CD8-positive, alpha-beta memory T cell (primary cell): ENCODE measurements around the gene DNAJB2. TPM values are rescaled to one million over a fixed set of nuclear protein-coding genes. Genes with fewer than 3 reads are reported as not detected.

Source experiments
- CTCF ChIA-PET: fragments of 350-600 bp; sonication (Branson Sonifier 250); formaldehyde crosslinking; loops from one replicate; lab custom pipeline; 2021; ENCODE audit warnings: antibody characterized with exemption; lab: Charles Lee
- POLR2A ChIA-PET: fragments of 350-600 bp; sonication (Branson Sonifier 250); formaldehyde crosslinking; loops from one replicate; lab custom pipeline; 2021; ENCODE audit warnings: antibody characterized with exemption; lab: Charles Lee
- DNase-seq, 5 donors: peaks; one replicate each; pipeline versions ENCODE4 v3.0.0 to v3.0.0-alpha.2; 2020 to 2022; ENCODE audit warnings: mixed read lengths in 1 of 5
- H3K27ac ChIP-seq: one replicate; pipeline ENCODE4 v1.7.0; 2013; ENCODE audit warnings: low read depth, mild to moderate bottlenecking, low read length, moderate library complexity
- H3K27me3 ChIP-seq: 2 replicates; pipeline ENCODE4 v1.7.0; 2013; ENCODE audit warnings: low read length, mild to moderate bottlenecking; ENCODE audit not compliant: insufficient read depth, poor library complexity, severe bottlenecking
- H3K36me3 ChIP-seq: 2 replicates; pipeline ENCODE4 v1.7.0; 2013; ENCODE audit warnings: mild to moderate bottlenecking, low read length, moderate library complexity; ENCODE audit not compliant: insufficient read depth
- H3K4me1 ChIP-seq: 2 replicates; pipeline ENCODE4 v1.7.0; 2013; ENCODE audit warnings: mild to moderate bottlenecking, low read length, moderate library complexity; ENCODE audit not compliant: insufficient read depth
- H3K4me3 ChIP-seq: 2 replicates; pipeline ENCODE4 v1.7.0; 2013; ENCODE audit warnings: mild to moderate bottlenecking, low read length
- H3K9me3 ChIP-seq: 2 replicates; pipeline ENCODE4 v1.7.0; 2013; ENCODE audit warnings: mild to moderate bottlenecking, low read length
- H3K27ac Mint-ChIP-seq, 8 donors: one replicate each; pipeline ENCODE4 v1.8.0; 2020 to 2021; ENCODE audit warnings: mixed read lengths in 8 of 8, mild to moderate bottlenecking in 6 of 8, inconsistent platforms in 3 of 8, moderate library complexity in 3 of 8
- H3K27me3 Mint-ChIP-seq, 2 donors: one replicate each; pipeline ENCODE4 v1.8.0; 2020 to 2021; ENCODE audit warnings: mixed read lengths in 2 of 2, mild to moderate bottlenecking in 1 of 2, moderate library complexity in 1 of 2
- H3K36me3 Mint-ChIP-seq, 3 donors: one replicate each; pipeline ENCODE4 v1.8.0; 2020 to 2021; ENCODE audit warnings: mixed read lengths in 3 of 3, inconsistent platforms in 1 of 3, mild to moderate bottlenecking in 1 of 3
- H3K4me1 Mint-ChIP-seq, 3 donors: one replicate each; pipeline ENCODE4 v1.8.0; 2020 to 2021; ENCODE audit warnings: mixed read lengths in 3 of 3, inconsistent platforms in 1 of 3, mild to moderate bottlenecking in 1 of 3
- H3K4me3 Mint-ChIP-seq, 7 donors: one replicate each; pipeline ENCODE4 v1.8.0; 2020 to 2021; ENCODE audit warnings: mixed read lengths in 7 of 7, mild to moderate bottlenecking in 6 of 7, moderate library complexity in 4 of 7, inconsistent platforms in 2 of 7
- H3K9me3 Mint-ChIP-seq, 5 donors: one replicate each; pipeline ENCODE4 v1.8.0; 2020 to 2022; ENCODE audit warnings: mixed read lengths in 5 of 5, mild to moderate bottlenecking in 3 of 5, moderate library complexity in 2 of 5, inconsistent platforms in 1 of 5
- polyA plus RNA-seq: library from polyadenylated mRNA; unstranded; fragments of 300-500 nt; fragmentation: Illumina TruSeq; gene quantifications from one replicate; pipeline ENCODE4 v1.2.3, GENCODE V29; 2021
- total RNA-seq, 2 experiments: library from RNA; stranded (reverse); gene quantifications; one replicate each; pipeline ENCODE4 v1.2.3, GENCODE V29; 2021

DNAJB2 gene
- total and polyA plus RNA-seq, 3 experiments from 2014 or later: 5.9 to 56.4 (median 48.5) TPM

DNA sequence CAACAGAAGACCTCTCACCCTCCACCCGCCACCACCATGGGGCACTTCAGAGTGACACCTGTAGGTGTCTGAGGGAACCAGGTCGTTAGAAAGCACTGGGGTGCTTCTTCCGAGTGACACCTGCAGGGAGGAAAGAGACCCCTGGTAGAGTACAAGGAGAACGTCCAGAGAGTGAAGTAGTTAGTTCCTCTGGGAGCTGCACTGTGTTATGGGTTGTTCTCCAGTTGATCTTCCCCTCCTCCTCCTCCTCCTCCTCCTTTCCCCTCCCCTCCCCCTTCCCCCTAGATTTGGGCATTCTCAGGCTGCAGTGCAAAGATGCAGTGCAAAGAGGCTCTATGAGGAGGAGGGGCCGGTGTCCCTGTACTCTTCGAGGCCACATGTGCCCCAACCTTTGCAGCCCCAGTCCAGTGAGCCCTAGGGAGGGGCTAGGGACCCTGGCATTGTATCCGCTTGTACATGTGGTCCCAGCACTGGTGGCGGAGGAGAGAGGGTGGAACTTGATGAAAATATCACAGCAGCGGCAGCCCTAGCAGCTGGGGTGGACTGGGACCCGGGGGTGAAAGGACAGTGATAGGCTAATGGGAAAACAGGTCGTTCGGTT lies 850 bp downstream of the DNAJB2 start:
- H3K9me3 ChIP-seq: no peaks in the 10 kb centered on the region
- H3K27ac ChIP-seq: peak overlapping the region; percentile 99
- H3K4me3 ChIP-seq: peak overlapping the region; percentile 72
- CTCF ChIA-PET: interaction anchor here (0.9 to 14.9 kb wide), 10 partner anchors 12 to 120 kb away, joined by 3 to 258 read pairs (median 11); partner anchors contain the start of genes GLB1L, NHEJ1, STK16 and TUBA4A
- H3K27me3 ChIP-seq: no peaks in the 10 kb centered on the region
- POLR2A ChIA-PET: interaction anchor here (1.1 to 4.4 kb wide), 13 partner anchors 12 to 108 kb away, joined by 4 to 57 read pairs (median 13); partner anchors contain the start of genes ABCB6, ANKZF1, ATG9A and CNPPD1
- H3K36me3 Mint-ChIP-seq: peaks cover 8 to 53% (median 12%) of the 10 kb centered on the region in 3 donors
- H3K4me3 Mint-ChIP-seq: peak overlapping the region; percentile 89 to 98 (median 92)
- DNase-seq: no peak
- peaks cover 30% of the 10 kb centered on the region for H3K36me3 ChIP-seq
- H3K4me1 ChIP-seq: peaks cover 32% of the 10 kb centered on the region
- no peaks in the 10 kb centered on the region for H3K27me3 Mint-ChIP-seq
- peaks cover 31 to 54% (median 41%) of the 10 kb centered on the region in 3 donors for H3K4me1 Mint-ChIP-seq
- H3K9me3 Mint-ChIP-seq: no peaks in the 10 kb centered on the region
- H3K27ac Mint-ChIP-seq: peak overlapping the region; percentile 97 to 100 (median 100)

DNA sequence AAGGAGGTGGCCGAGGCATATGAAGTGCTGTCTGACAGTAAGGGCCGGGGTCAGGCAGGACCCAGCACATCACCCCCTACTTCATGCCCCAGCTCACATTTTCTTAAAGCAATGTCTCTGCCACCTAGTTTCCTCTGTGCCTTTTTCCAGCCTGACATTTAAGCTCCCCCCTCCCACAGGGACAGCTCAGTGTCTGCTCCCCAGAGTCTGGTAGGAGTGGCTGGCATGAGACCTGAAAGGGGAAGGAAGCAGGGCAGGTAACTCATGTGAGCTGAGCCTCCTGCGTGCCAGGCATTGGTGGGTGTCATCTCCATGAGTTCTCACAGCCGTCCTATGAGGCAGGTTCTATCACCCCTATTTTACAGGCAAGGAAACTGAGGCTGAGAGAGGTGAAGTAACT lies 1.5 kb downstream of the DNAJB2 start:
- POLR2A ChIA-PET: interaction anchor here (1.6 to 4.4 kb wide), 3 partner anchors 11 to 104 kb away, joined by 4 to 47 read pairs (median 9); partner anchors contain the start of gene CNPPD1
- peak overlapping the region; percentile 99 for H3K27ac ChIP-seq

DNA sequence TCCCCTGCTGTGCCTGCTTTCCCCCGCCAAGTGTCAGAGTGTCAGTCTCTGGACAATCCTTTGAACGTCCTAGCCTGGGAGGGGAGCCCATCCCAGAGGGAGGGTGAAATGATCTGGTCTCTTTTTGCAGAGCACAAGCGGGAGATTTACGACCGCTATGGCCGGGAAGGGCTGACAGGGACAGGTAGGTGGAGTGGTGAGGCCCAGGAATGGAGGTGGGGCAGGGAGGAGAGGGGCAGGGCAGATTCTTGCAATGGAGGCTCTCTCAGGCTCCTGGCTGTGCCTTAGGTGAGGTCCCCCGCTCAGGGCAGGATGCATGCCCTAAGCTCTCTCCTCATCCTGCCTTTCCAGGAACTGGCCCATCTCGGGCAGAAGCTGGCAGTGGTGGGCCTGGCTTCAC lies 2.4 kb downstream of the DNAJB2 start:
- Histone ChIP-seq H3K27me3 (no peaks in the 10 kb centered on the region), H3K36me3 (peaks cover 30% of the 10 kb centered on the region), H3K4me1 (peaks cover 32% of the 10 kb centered on the region), H3K9me3 (no peaks in the 10 kb centered on the region), H3K4me3 (no peak overlapping the region), H3K27ac (no peak overlapping the region)
- Mint-ChIP-seq H3K9me3 (no peaks in the 10 kb centered on the region), H3K4me1 (peaks cover 35 to 63% (median 41%) of the 10 kb centered on the region in 3 donors), H3K4me3 (peak overlapping the region in 1 of 7 donors; percentile 43), H3K27ac (peak overlapping the region; percentile 7 to 100 (median 100)), H3K36me3 (peaks cover 8 to 66% (median 12%) of the 10 kb centered on the region in 3 donors), H3K27me3 (no peaks in the 10 kb centered on the region)
- POLR2A ChIA-PET: interaction anchor here (1.4 to 2.7 kb wide), 2 partner anchors 52 to 105 kb away, joined by 3 to 9 read pairs; partner anchors contain the start of genes ANKZF1 and CNPPD1
- CTCF ChIA-PET: interaction anchor here (1.1 to 14.9 kb wide), 6 partner anchors 11 to 260 kb away, joined by 3 to 258 read pairs (median 18); partner anchors contain the start of genes ANKZF1, ATG9A, TUBA4A and TUBA4B
- DNase-seq: no peak

More for the DNA sequence above, 1.5 kb downstream of the DNAJB2 start:
- Mint-ChIP-seq H3K36me3 (peaks cover 8 to 60% (median 12%) of the 10 kb centered on the region in 3 donors), H3K4me1 (peaks cover 33 to 57% (median 41%) of the 10 kb centered on the region in 3 donors), H3K9me3 (no peaks in the 10 kb centered on the region), H3K27me3 (no peaks in the 10 kb centered on the region), H3K27ac (peak overlapping the region; percentile 97 to 100 (median 100)), H3K4me3 (peak overlapping the region in 6 of 7 donors; percentile 89 to 98 (median 94))
- Histone ChIP-seq H3K9me3 (no peaks in the 10 kb centered on the region), H3K4me1 (peaks cover 32% of the 10 kb centered on the region), H3K27me3 (no peaks in the 10 kb centered on the region), H3K4me3 (no peak overlapping the region), H3K36me3 (peaks cover 30% of the 10 kb centered on the region)
- no peak for DNase-seq
- CTCF ChIA-PET: interaction anchor here (0.6 to 14.9 kb wide), 8 partner anchors 12 to 322 kb away, joined by 3 to 258 read pairs (median 4); partner anchors contain the start of genes GLB1L, NHEJ1, STK16 and TUBA4A

DNA sequence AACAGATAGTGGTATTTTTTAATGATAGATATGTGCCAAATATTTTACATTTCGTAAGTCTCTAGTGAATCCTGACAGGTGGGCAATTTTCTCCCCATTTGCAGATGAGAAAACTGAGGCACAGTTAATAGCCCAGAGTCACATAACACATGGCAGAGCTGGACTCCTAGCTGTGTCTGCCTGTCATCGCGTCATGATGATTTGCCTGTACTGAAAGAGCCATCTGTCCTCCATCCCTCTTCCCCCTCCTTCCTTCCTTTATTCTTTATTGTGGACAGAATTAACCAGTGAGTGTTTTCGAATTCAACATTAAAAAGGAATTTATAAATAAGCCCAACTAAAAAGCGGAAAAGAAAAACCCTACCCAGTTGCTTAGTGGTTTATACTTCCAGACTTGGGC lies 3.2 kb downstream of the DNAJB2 start:
- ChIA-PET CTCF (interaction anchor here (1.4 to 14.9 kb wide), 3 partner anchors 10 to 53 kb away, joined by 4 to 258 read pairs (median 136); partner anchors contain the start of genes ANKZF1, ATG9A, TUBA4A and TUBA4B), POLR2A (interaction anchor here (1.0 to 2.7 kb wide), 3 partner anchors 35 to 106 kb away, joined by 3 to 9 read pairs (median 3); partner anchors contain the start of genes ANKZF1 and CNPPD1)
- Mint-ChIP-seq H3K27ac (peak overlapping the region in 7 of 8 donors; percentile 80 to 99 (median 93)), H3K27me3 (no peaks in the 10 kb centered on the region), H3K36me3 (peaks cover 8 to 69% (median 12%) of the 10 kb centered on the region in 3 donors), H3K4me1 (peaks cover 34 to 60% (median 37%) of the 10 kb centered on the region in 3 donors), H3K9me3 (no peaks in the 10 kb centered on the region), H3K4me3 (peak overlapping the region in 2 of 7 donors; percentile 7 to 68)
- H3K4me1 ChIP-seq: peaks cover 31% of the 10 kb centered on the region
- DNase-seq: no peak
- peaks cover 30% of the 10 kb centered on the region for H3K36me3 ChIP-seq
- no peaks in the 10 kb centered on the region for H3K27me3 ChIP-seq
- H3K27ac ChIP-seq: no peak overlapping the region
- H3K4me3 ChIP-seq: no peak overlapping the region
- no peaks in the 10 kb centered on the region for H3K9me3 ChIP-seq

DNA sequence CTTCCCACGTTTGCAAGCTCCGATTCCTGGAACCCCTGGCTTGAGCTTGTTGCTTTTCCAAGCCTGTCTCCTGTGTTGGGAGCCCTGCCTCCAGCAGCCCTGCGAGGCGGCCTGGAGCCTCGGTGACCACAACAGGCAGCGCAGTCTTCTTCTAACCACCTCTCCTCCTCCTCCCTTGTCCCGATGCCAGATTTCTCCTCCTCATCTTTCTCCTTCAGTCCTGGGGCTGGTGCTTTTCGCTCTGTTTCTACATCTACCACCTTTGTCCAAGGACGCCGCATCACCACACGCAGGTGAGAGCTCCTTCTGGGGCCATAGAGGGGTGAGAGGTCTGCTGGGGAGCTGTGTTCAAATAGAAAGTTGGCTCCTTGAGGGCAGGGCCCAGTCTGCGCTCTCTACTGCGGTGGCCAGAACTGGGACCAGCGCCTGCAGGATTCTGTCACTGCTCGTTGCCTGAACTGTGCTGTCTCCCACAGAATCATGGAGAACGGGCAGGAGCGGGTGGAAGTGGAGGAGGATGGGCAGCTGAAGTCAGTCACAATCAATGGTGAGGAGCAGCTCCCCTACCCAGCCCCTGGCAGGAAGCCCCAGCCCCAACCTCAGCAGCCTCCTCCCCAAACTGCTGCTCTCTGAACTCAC lies 3.9 kb downstream of the DNAJB2 start:
- ChIA-PET CTCF (interaction anchor here (10.1 to 14.9 kb wide), 2 partner anchors 9 to 30 kb away, joined by 136 to 258 read pairs; partner anchors contain the start of genes TUBA4A and TUBA4B), POLR2A (interaction anchor here (0.6 to 2.7 kb wide), 5 partner anchors 27 to 113 kb away, joined by 3 to 9 read pairs (median 3); partner anchors contain the start of genes ANKZF1 and CNPPD1)
- Histone ChIP-seq H3K36me3 (peaks cover 30% of the 10 kb centered on the region), H3K4me1 (peaks cover 24% of the 10 kb centered on the region), H3K27ac (no peak overlapping the region), H3K4me3 (no peak overlapping the region), H3K27me3 (no peaks in the 10 kb centered on the region), H3K9me3 (no peaks in the 10 kb centered on the region)
- no peak for DNase-seq
- Mint-ChIP-seq H3K27ac (peak overlapping the region in 7 of 8 donors; percentile 59 to 99 (median 93)), H3K4me1 (peaks cover 27 to 53% (median 31%) of the 10 kb centered on the region in 3 donors), H3K4me3 (peak overlapping the region in 1 of 7 donors; percentile 68), H3K36me3 (peaks cover 8 to 69% (median 12%) of the 10 kb centered on the region in 3 donors), H3K27me3 (no peaks in the 10 kb centered on the region), H3K9me3 (no peaks in the 10 kb centered on the region)

DNA sequence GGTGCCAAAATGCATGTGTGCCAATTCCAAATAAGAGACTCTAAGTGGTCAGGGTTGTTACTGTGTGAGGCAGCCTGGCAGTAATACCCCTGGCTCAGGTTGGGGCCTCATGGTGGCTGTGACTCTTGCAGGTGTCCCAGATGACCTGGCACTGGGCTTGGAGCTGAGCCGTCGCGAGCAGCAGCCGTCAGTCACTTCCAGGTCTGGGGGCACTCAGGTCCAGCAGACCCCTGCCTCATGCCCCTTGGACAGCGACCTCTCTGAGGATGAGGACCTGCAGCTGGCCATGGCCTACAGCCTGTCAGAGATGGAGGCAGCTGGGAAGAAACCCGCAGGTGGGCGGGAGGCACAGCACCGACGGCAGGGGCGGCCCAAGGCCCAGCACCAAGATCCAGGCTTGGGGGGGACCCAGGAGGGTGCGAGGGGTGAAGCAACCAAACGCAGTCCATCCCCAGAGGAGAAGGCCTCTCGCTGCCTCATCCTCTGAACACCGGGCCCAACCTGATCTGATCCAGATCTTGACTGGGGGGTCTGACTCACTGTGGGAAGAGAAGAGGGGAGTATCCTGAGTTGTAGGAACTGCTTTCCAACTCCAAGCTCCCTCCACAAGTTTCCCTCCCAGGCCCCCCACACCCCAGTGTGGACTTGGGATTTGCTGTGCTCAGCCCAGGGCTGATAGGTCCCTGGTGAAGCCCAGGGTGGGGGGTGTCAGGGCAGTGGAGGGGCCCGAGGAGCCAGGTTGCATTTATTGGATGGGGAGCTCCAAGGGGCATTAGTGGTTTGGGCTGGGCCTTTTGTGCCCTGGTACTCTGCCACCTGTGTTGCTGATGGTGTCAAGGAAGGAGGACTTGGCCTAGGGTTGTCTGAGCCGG lies 5.6 kb downstream of the DNAJB2 start:
- Histone ChIP-seq H3K27me3 (no peaks in the 10 kb centered on the region), H3K36me3 (peaks cover 30% of the 10 kb centered on the region), H3K27ac (no peak overlapping the region), H3K4me1 (peaks cover 15% of the 10 kb centered on the region), H3K4me3 (no peak overlapping the region), H3K9me3 (no peaks in the 10 kb centered on the region)
- ChIA-PET POLR2A (interaction anchor here (1.1 to 1.3 kb wide), 2 partner anchors 10 to 29 kb away, joined by 3 to 4 read pairs; no protein-coding TSS in a partner anchor), CTCF (interaction anchor here (14.9 kb wide), 1 partner anchor 8 kb away, joined by 258 read pairs; no protein-coding TSS in a partner anchor)
- Mint-ChIP-seq H3K27me3 (no peaks in the 10 kb centered on the region), H3K4me3 (no peak overlapping the region), H3K36me3 (peaks cover 8 to 67% (median 12%) of the 10 kb centered on the region in 3 donors), H3K4me1 (peaks cover 15 to 40% (median 19%) of the 10 kb centered on the region in 3 donors), H3K9me3 (no peaks in the 10 kb centered on the region), H3K27ac (peak overlapping the region in 4 of 8 donors; percentile 10 to 88 (median 61))
- DNase-seq: no peak
